Caco-2 (cell line): ENCODE results near the gene THRB. TPM values are rescaled to one million over a fixed set of nuclear protein-coding genes. Genes with fewer than 3 reads are reported as not detected.

Experiments used
- BruUV-seq: library from RNA; stranded (reverse); fragments of 400-500 nt; replicated peaks from 2 replicates; lab custom pipeline; 2021; lab: Mats Ljungman, UMichigan
- CTCF ChIA-PET: fragments of 300-600 bp; sonication (Branson Sonifier 250); formaldehyde crosslinking; loops from one replicate; lab custom pipeline; 2022; ENCODE audit warnings: antibody characterized with exemption; lab: Charles Lee
- POLR2A ChIA-PET: fragments of 300-600 bp; sonication (Branson Sonifier 250); formaldehyde crosslinking; loops from one replicate; lab custom pipeline; 2022; ENCODE audit warnings: antibody characterized with exemption; lab: Charles Lee
- DNase-seq, 2 experiments: peaks; one replicate each; pipeline versions ENCODE4 v3.0.0 to v3.0.0-alpha.2; 2020 to 2022
- H3K27me3 ChIP-seq: replicated peaks from 2 replicates; pipeline ENCODE4 v1.6.0; 2011; ENCODE audit warnings: low read length; ENCODE audit not compliant: control insufficient read depth, insufficient read depth
- H3K36me3 ChIP-seq: 2 replicates; pipeline ENCODE4 v1.5.1; 2011; ENCODE audit warnings: low read length; ENCODE audit not compliant: control insufficient read depth, insufficient read depth
- H3K4me1 ChIP-seq: fragments of 250-450 bp; sonication (Bioruptor Pico); 2 replicates; pipeline ENCODE4 v1.5.1; 2020; ENCODE audit warnings: mild to moderate bottlenecking
- H3K4me3 ChIP-seq: 2 replicates; pipeline ENCODE4 v1.5.1; 2011; ENCODE audit warnings: low read depth, mild to moderate bottlenecking, control low read depth, low read length
- H3K9me3 ChIP-seq: fragments of 250-450 bp; sonication (Bioruptor Pico); 2 replicates; pipeline ENCODE4 v1.5.1; 2020; ENCODE audit warnings: mild to moderate bottlenecking, moderate library complexity
- H3K27ac Mint-ChIP-seq: one replicate; pipeline ENCODE4 v1.8.0; 2022; ENCODE audit warnings: mixed read lengths; ENCODE audit not compliant: unreplicated experiment
- H3K27me3 Mint-ChIP-seq: one replicate; pipeline ENCODE4 v1.8.0; 2022; ENCODE audit warnings: mixed read lengths; ENCODE audit not compliant: insufficient read depth, unreplicated experiment
- H3K36me3 Mint-ChIP-seq: one replicate; pipeline ENCODE4 v1.8.0; 2022; ENCODE audit warnings: mild to moderate bottlenecking, mixed read lengths; ENCODE audit not compliant: insufficient read depth, unreplicated experiment
- H3K4me1 Mint-ChIP-seq: one replicate; pipeline ENCODE4 v1.8.0; 2022; ENCODE audit warnings: low read depth, mixed read lengths; ENCODE audit not compliant: unreplicated experiment
- H3K4me3 Mint-ChIP-seq: one replicate; pipeline ENCODE4 v1.8.0; 2022; ENCODE audit warnings: mild to moderate bottlenecking, moderate library complexity, mixed read lengths; ENCODE audit not compliant: unreplicated experiment
- H3K9me3 Mint-ChIP-seq: one replicate; pipeline ENCODE4 v1.8.0; 2022; ENCODE audit warnings: mixed read lengths; ENCODE audit not compliant: unreplicated experiment
- intact Hi-C: fragments of 100-400 bp; cut with micrococcal nuclease; formaldehyde crosslinking; loops from one replicate; pipeline ENCODE4 v1.10.0; 2022; ENCODE audit not compliant: unreplicated experiment
- total RNA-seq: library from RNA; stranded (reverse); gene quantifications from 2 replicates; pipeline ENCODE4 v1.2.3, GENCODE V29; 2022
- TF ChIP-seq, protein P1 (sequence below), 2 experiments: fragments of 200-600 bp in 1 of 2; IDR thresholded peaks; 1 replicate in 1 of 2; 2 replicates in 1 of 2; pipeline versions ENCODE4 v1.5.1 to v1.8.0; 2011 to 2022; ENCODE audit warnings: antibody characterized with exemption in 1 of 2, control low read depth in 1 of 2, inconsistent platforms in 1 of 2, low read depth in 1 of 2, low read length in 1 of 2, mild to moderate bottlenecking in 1 of 2, moderate library complexity in 1 of 2; ENCODE audit not compliant: insufficient read depth in 1 of 2, severe bottlenecking in 1 of 2, unreplicated experiment in 1 of 2

The THRB gene
- total RNA-seq, 1 experiment from 2014 or later, result 19.4 TPM

DNA sequence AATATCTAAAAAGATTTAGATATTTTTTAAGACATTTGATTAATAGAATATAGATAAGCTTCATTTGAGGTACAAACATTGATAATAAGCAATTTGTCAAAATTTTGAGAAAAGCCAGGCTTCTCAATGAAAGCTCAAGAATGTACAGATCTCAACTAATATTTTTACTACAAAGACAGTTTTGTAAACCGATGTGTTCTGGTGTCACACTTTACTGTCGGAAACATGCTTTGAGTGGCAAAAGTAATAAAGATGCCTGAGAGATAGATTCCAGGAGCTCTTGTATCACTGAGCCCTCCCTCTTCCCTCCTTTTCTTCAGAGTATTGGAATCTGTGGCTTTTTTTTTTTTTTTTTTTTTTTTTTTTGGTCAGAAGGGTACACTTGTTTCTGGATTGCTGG is 45.0 kb upstream of the THRB start:
- no peak for DNase-seq
- POLR2A ChIA-PET, result interaction anchor here (0.6 kb wide), 1 partner anchor 162 kb away, joined by 13 read pairs; no protein-coding TSS in a partner anchor
- Mint-ChIP-seq H3K9me3 (no peaks in the 10 kb centered on the region), H3K27ac (no peak overlapping the region), H3K27me3 (no peaks in the 10 kb centered on the region), H3K4me1 (peaks cover 6% of the 10 kb centered on the region), H3K4me3 (no peak overlapping the region), H3K36me3 (no peaks in the 10 kb centered on the region)
- no peaks in the 10 kb centered on the region for H3K4me1 ChIP-seq
- H3K9me3 ChIP-seq, result no peaks in the 10 kb centered on the region
- no peaks in the 10 kb centered on the region for H3K27me3 ChIP-seq
- no TSS peak for BruUV-seq
- H3K36me3 ChIP-seq, result no peaks in the 10 kb centered on the region
- no peak overlapping the region for H3K4me3 ChIP-seq
- intact Hi-C loops, result no loop called here
- CTCF ChIA-PET, result no interaction called here
- TF ChIP-seq, protein P1, sequence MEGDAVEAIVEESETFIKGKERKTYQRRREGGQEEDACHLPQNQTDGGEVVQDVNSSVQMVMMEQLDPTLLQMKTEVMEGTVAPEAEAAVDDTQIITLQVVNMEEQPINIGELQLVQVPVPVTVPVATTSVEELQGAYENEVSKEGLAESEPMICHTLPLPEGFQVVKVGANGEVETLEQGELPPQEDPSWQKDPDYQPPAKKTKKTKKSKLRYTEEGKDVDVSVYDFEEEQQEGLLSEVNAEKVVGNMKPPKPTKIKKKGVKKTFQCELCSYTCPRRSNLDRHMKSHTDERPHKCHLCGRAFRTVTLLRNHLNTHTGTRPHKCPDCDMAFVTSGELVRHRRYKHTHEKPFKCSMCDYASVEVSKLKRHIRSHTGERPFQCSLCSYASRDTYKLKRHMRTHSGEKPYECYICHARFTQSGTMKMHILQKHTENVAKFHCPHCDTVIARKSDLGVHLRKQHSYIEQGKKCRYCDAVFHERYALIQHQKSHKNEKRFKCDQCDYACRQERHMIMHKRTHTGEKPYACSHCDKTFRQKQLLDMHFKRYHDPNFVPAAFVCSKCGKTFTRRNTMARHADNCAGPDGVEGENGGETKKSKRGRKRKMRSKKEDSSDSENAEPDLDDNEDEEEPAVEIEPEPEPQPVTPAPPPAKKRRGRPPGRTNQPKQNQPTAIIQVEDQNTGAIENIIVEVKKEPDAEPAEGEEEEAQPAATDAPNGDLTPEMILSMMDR (IDR thresholded peaks at IDR 0.05; ENCODE audit: insufficient read depth in 1 of 2, low read depth in 1 of 2, low read length in 1 of 2, severe bottlenecking in 1 of 2, unreplicated experiment in 1 of 2), result no peak

DNA sequence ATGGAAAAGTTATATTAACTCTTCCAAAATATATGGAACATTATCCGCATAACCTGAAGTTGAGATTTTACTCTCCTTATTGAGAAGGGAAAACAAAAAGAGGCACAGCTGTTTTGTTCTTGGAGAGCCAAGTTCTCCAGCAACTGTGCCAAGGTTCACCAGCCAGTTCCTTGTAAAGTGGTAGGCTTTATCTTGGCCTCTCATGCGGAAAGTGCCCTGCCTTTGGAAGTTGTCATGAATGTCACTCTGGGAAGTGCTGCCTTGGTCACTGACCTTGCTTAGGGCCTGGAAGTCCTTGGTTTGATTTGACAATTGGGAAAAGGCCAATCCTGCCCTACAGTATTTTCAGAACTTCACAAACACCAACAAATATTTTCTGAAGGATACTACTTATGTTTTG is 44.2 kb upstream of the THRB start:
- TF ChIP-seq, protein P1 (IDR thresholded peaks at IDR 0.05; ENCODE audit: insufficient read depth in 1 of 2, low read depth in 1 of 2, low read length in 1 of 2, severe bottlenecking in 1 of 2, unreplicated experiment in 1 of 2), result no peak
- H3K9me3 Mint-ChIP-seq, result peaks cover 5% of the 10 kb centered on the region
- no peaks in the 10 kb centered on the region for H3K27me3 Mint-ChIP-seq
- no peaks in the 10 kb centered on the region for H3K4me1 ChIP-seq
- H3K27ac Mint-ChIP-seq, result no peak overlapping the region
- DNase-seq, result no peak
- intact Hi-C loops, result no loop called here
- ChIA-PET CTCF (no interaction called here), POLR2A (no interaction called here)
- H3K36me3 ChIP-seq, result no peaks in the 10 kb centered on the region
- H3K27me3 ChIP-seq, result no peaks in the 10 kb centered on the region
- no peak overlapping the region for H3K4me3 Mint-ChIP-seq
- H3K36me3 Mint-ChIP-seq, result no peaks in the 10 kb centered on the region
- no peaks in the 10 kb centered on the region for H3K9me3 ChIP-seq
- peaks cover 6% of the 10 kb centered on the region for H3K4me1 Mint-ChIP-seq
- H3K4me3 ChIP-seq, result no peak overlapping the region
- BruUV-seq, result no TSS peak

DNA sequence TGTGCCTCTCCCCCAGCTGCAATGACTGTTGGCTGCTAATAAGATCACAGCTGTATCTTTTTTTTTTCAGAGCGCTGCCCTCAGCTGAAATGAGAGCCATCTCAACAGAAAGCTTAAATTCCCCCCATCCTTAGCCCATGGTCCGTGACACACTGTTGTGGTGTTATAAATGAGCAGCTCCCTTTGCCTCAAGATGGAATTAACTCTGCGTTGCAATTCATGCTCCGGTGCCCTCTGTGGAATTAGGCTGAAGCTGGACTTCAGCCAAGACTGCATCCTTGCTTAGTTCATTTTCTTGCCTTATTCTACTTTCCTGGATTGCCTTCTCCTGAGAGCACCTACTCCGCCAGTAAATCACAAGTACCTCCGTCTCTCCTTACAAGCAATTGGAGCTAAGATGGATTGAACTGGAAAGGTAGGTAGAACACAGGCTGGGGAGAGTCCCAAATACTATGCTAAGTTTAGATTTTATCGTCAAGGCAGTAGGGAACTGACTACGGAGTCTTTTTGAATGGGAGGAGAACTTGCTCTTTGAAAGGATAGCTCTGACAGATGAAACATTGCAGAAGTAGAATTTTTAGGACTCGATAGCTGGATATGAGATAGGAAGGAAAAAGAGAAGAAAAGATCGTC is 39.0 kb upstream of the THRB start:
- Histone ChIP-seq H3K9me3 (no peaks in the 10 kb centered on the region), H3K4me1 (no peaks in the 10 kb centered on the region), H3K27me3 (no peaks in the 10 kb centered on the region), H3K36me3 (no peaks in the 10 kb centered on the region), H3K4me3 (no peak overlapping the region)
- no peak for DNase-seq
- Mint-ChIP-seq H3K27ac (no peak overlapping the region), H3K9me3 (peaks cover 9% of the 10 kb centered on the region), H3K4me1 (peaks cover 6% of the 10 kb centered on the region), H3K27me3 (no peaks in the 10 kb centered on the region), H3K36me3 (no peaks in the 10 kb centered on the region), H3K4me3 (no peak overlapping the region)
- CTCF ChIA-PET, result no interaction called here
- TF ChIP-seq, protein P1 (IDR thresholded peaks at IDR 0.05; ENCODE audit: insufficient read depth in 1 of 2, low read depth in 1 of 2, low read length in 1 of 2, severe bottlenecking in 1 of 2, unreplicated experiment in 1 of 2), result no peak
- POLR2A ChIA-PET, result no interaction called here
- intact Hi-C loops, result no loop called here
- BruUV-seq, result no TSS peak
